SK-MEL-5 (cell line): ENCODE results near the gene GRAMD1B. TPM values are rescaled to one million over a fixed set of nuclear protein-coding genes. Genes with fewer than 3 reads are reported as not detected.

ENCODE experiments used
- DNase-seq: peaks from one replicate; pipeline ENCODE4 v3.0.0-alpha.2; 2016; ENCODE audit warnings: low read depth, low spot score
- in situ Hi-C: cut with HindIII; loops from 2 replicates; pipeline ENCODE4 v1.10.0; 2016; ENCODE audit warnings: low sequenced_read_pairs, high pct_unique_total_duplicates, low pct_unique_long_range_greater_than_20kb
- total RNA-seq: library from RNA; depleted of rRNA; stranded (reverse); fragments of >200 nt; shearing (Covaris generic); gene quantifications from 2 replicates; pipeline ENCODE4 v1.2.3, GENCODE V29; 2014

Gene GRAMD1B
- total RNA-seq, 1 experiment from 2014 or later: 721 TPM

DNA sequence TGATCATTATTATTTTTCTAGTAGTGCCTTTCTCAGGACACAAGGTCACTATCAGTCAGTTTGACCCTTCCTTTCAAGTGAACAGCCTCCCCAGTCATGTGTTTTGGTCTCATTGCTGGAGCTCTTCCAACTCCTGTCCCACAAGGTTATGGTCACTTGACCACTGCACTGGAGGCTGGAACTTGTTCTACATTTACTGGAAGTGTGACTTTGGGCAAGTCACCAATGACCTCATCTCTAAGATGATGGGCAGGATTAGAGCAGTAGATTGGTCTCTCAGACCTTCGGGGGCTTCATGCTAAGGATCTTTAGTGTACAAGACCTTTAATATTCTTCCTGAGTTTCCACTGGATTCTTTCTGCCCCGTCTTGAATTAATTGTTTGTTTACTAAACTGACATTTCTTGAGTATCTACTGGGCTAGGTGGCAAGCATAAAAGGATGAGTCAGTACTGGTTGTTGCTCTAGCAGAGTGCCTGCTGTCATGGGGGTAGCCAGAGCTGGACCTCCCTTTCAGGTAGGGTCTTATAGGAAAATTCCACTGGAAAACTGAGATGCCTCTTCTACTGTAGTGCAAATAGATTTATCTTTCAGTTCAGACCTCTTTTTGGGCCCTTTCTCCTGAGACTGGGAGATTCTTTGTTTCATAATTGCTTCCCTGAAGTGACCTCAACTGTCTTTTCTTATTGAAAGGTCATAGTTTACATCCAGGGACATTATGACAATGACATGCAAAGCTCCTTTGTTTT, 106.8 kb downstream of the GRAMD1B start:
- in situ Hi-C loops: no loop called here
- DNase-seq: peak; percentile 87

GRCh38 chr11:123537726-123538125, 107.7 kb downstream of the GRAMD1B start:
- in situ Hi-C loops: no loop called here
- no peak for DNase-seq

DNA sequence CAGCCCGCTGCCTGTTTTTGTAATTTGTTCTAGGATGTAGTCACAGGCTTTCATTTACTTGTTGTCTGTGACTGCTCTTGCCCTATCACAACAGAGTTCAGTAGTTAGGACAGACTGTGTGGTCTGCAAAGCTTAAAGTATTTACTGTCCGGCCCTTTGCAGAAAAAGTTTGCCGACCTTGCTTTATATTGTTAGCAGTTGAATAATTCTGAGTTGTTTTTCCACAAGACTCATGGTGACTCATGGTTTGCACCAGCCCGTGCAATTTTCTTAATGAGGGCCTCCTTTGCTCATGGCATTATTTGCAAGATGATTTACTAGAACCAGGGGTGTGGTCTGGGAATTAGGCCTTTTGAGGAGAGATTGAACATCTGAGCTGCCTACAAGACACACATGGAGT, 113.7 kb downstream of the GRAMD1B start:
- DNase-seq: no peak
- in situ Hi-C loops: no loop called here

- peak; percentile 73 for DNase-seq
- in situ Hi-C loops: no loop called here
These were observed 114.7 kb downstream of the GRAMD1B start for GRCh38 chr11:123544631-123545375.

DNA sequence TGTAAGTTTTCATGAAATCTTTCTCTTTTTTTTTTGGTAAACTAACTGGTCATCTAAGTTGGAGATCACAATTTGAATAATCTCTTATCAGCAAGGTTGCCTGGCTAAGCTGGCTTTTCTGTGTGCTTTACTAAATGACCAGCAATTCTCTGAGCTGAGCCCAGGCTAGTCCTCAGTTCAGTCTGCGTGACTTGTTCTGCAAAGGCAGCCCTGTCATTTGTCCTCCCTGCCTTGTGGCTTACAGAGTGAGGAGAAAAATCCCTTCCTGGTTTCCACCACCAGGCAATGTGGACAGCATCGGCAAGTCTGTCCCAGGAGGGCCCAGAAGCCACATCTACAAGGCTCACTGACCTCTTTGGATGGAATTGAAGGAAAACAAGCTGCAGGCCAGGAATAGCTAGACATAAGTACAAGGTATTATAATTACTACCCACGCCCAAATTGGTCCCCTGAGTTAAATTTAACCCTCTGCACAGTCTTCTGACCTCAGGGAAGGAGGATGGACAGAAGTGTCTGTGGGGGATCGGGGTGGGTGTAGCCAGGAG, 115.7 kb downstream of the GRAMD1B start:
- DNase-seq: no peak
- in situ Hi-C loops: no loop called here

- in situ Hi-C loops: no loop called here
- DNase-seq: no peak
These were observed 116.4 kb downstream of the GRAMD1B start for GRCh38 chr11:123546515-123546914.

DNA sequence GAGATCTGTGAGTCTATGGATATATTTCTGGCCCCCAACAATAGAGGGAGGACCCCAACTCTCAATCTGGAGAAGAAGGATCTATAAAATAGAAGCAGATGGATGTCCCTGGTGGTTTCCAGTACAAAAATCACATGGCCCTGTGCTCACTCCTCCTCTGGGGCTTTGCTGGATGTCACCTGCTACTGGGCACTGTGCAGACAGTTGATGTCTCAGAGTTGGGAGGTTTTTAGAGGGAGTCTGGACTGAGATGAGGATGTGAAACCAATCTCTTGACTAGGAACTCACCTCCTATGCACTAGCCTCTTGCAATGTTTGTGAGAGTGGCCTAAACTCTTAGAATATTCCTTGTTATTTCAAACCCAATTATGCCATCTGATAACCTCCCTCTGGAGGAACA, 117.1 kb downstream of the GRAMD1B start:
- in situ Hi-C loops: no loop called here
- no peak for DNase-seq

GRCh38 chr11:123548774-123549173, 118.7 kb downstream of the GRAMD1B start:
- in situ Hi-C loops: no loop called here
- no peak for DNase-seq

- DNase-seq: no peak
- in situ Hi-C loops: no loop called here
These were observed 120.2 kb downstream of the GRAMD1B start for GRCh38 chr11:123549926-123550917.

GRCh38 chr11:123551079-123551478, 121.0 kb downstream of the GRAMD1B start:
- DNase-seq: no peak

DNA sequence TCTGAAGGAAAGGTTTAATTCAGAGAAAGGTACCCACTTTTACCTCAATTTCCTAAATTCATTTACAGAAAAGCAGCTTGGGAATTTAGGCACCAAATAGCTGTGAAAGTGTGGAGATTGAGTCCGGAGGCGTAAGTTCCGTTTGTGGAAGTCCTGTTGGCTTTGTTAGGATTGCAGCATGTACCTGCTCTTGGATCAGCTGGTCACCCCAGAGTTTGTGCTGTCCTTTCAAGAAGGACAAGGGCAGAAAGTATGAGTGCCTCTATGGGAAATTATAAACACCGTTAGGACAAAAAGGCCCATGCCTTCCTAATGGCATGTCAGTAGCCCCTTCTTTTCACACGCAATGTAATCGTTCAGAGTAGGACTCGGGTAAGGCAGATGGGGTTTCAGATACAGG, 126.6 kb downstream of the GRAMD1B start:
- DNase-seq: no peak
- in situ Hi-C loops: no loop called here

More at GRCh38 chr11:123551079-123551478, 121.0 kb downstream of the GRAMD1B start:
- in situ Hi-C loops: no loop called here

GRCh38 chr11:123558536-123559315, 128.7 kb downstream of the GRAMD1B start:
- DNase-seq: no peak
- in situ Hi-C loops: no loop called here

DNA sequence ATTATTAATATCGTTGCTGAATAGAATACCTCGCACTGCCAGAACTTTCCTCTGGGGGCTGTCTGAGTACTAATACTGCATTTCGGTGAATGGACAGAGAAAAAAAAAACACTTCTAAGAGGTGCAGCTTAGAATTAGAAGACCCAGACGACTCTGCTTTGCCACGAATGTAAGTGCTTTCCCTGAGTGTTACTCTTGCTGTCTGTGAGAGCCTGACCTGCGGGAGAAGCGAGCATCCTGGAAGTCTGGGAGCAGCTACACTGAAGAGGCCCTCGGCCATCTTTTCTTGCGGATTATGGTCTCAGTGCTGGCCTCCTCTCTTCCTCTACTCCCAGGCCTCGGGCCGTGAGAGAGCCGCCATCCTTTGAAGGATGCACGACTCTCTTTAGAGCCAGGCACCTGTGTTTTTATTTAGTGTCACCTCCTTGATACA, 129.5 kb downstream of the GRAMD1B start:
- in situ Hi-C loops: no loop called here
- DNase-seq: no peak

- no peak for DNase-seq
- in situ Hi-C loops: no loop called here
These were observed 129.9 kb downstream of the GRAMD1B start for GRCh38 chr11:123560006-123560405.

- no peak for DNase-seq
- in situ Hi-C loops: no loop called here
These were observed 131.3 kb downstream of the GRAMD1B start for GRCh38 chr11:123561431-123561800.

- in situ Hi-C loops: no loop called here
- DNase-seq: peak; percentile 60
These were observed 132.1 kb downstream of the GRAMD1B start for GRCh38 chr11:123562158-123562557.

- in situ Hi-C loops: no loop called here
- DNase-seq: no peak
These were observed 132.8 kb downstream of the GRAMD1B start for GRCh38 chr11:123562829-123563228.
